HCT116 (cell line): ENCODE data around the gene LDLR. TPM values are rescaled to one million over a fixed set of nuclear protein-coding genes. Genes with fewer than 3 reads are reported as not detected.
A peak's percentile ranks its signal among the peaks of the same experiment; 100 is the strongest.

Experiments used
- ATAC-seq: fragments of 200-7000 bp; cut with Tn5 transposase; 2 replicates; pipeline ENCODE4 v1.9.1; 2020; ENCODE audit warnings: mild to moderate bottlenecking, moderate library complexity
- BruUV-seq: library from RNA; stranded (reverse); fragments of 400-500 nt; replicated peaks from 2 replicates; lab custom pipeline; 2021; lab: Mats Ljungman, UMichigan
- CTCF ChIA-PET: fragments of 300-600 bp; sonication (Branson Sonifier 250); formaldehyde crosslinking; loops from one replicate; lab custom pipeline; 2021; ENCODE audit warnings: antibody characterized with exemption; lab: Charles Lee
- POLR2A ChIA-PET: fragments of 300-600, 350-600 bp; sonication (Branson Sonifier 250); formaldehyde crosslinking; loops from one replicate; lab custom pipeline; 2021; ENCODE audit warnings: antibody characterized with exemption; lab: Charles Lee
- RAD21 ChIA-PET, 2 experiments: fragments of 300-600 bp; sonication (Branson Sonifier 250); formaldehyde crosslinking; loops; one replicate each; lab custom pipeline; 2023; ENCODE audit warnings: low total read pairs in 2 of 2; ENCODE audit not compliant: uncharacterized antibody in 2 of 2, unreplicated experiment in 2 of 2, low non-redundant PET in 1 of 2; lab: Charles Lee
- DNase-seq: peaks from one replicate; pipeline ENCODE4 v3.0.0-alpha.2; 2010; ENCODE audit warnings: low read depth, low spot score
- H2AFZ ChIP-seq: fragments of 200-600 bp; shearing (Covaris generic), sonication (generic); 2 replicates; pipeline ENCODE4 v1.6.1; 2017; ENCODE audit warnings: low read depth, mixed run types, mixed read lengths, antibody characterized with exemption, low read length; ENCODE audit not compliant: poor library complexity, severe bottlenecking
- H3K27ac ChIP-seq: 2 replicates; pipeline ENCODE4 v1.5.1; 2012; ENCODE audit warnings: low read depth, low read length
- H3K27me3 ChIP-seq: fragments of 200-600 bp; sonication (generic); 2 replicates; pipeline ENCODE4 v1.6.1; 2016; ENCODE audit warnings: mixed run types, low read length, mixed read lengths; ENCODE audit not compliant: insufficient read depth
- H3K36me3 ChIP-seq, 2 experiments: fragments of 200-500 bp in 1 of 2; fragments of 200-600 bp in 1 of 2; sonication (Bioruptor generic) in 1 of 2; sonication (generic) in 1 of 2; 2 replicates each; pipeline versions ENCODE4 v1.5.1 to v1.6.1; 2014 to 2016; ENCODE audit warnings: low read length in 2 of 2, inconsistent platforms in 1 of 2, mixed read lengths in 1 of 2, mixed run types in 1 of 2; ENCODE audit not compliant: insufficient read depth in 2 of 2, control insufficient read depth in 1 of 2
- H3K4me1 ChIP-seq, 2 experiments: fragments of 200-600 bp in 1 of 2; sonication (generic) in 1 of 2; 2 replicates each; pipeline versions ENCODE4 v1.5.1 to v1.6.1; 2012 to 2017; ENCODE audit warnings: low read length in 2 of 2, inconsistent platforms in 1 of 2, mild to moderate bottlenecking in 1 of 2, mixed read lengths in 1 of 2, mixed run types in 1 of 2, moderate library complexity in 1 of 2; ENCODE audit not compliant: insufficient read depth in 2 of 2, control insufficient read depth in 1 of 2
- H3K4me2 ChIP-seq: fragments of 200-600 bp; sonication (generic); 2 replicates; pipeline ENCODE4 v1.6.1; 2017; ENCODE audit warnings: mixed run types, low read length, mixed read lengths
- H3K4me3 ChIP-seq, 2 experiments: fragments of 200-600 bp in 1 of 2; sonication (generic) in 1 of 2; replicated peaks in 1 of 2; 2 replicates each; pipeline ENCODE4 v1.5.1; 2011 to 2016; ENCODE audit warnings: low read length in 2 of 2, control low read depth in 1 of 2, low read depth in 1 of 2, mild to moderate bottlenecking in 1 of 2, mixed read lengths in 1 of 2, mixed run types in 1 of 2
- H3K79me2 ChIP-seq: fragments of 200-600 bp; sonication (generic); 2 replicates; pipeline ENCODE4 v1.6.1; 2017; ENCODE audit warnings: mild to moderate bottlenecking, mixed run types, low read length, moderate library complexity, mixed read lengths; ENCODE audit not compliant: insufficient read depth
- H3K9ac ChIP-seq: fragments of 200-600 bp; sonication (generic); 2 replicates; pipeline ENCODE4 v1.6.1; 2016; ENCODE audit warnings: low read length, mixed read lengths
- H3K9me2 ChIP-seq: fragments of 200-600 bp; sonication (generic), shearing (Covaris generic); 2 replicates; pipeline ENCODE4 v1.6.1; 2017; ENCODE audit warnings: mixed run types, mild to moderate bottlenecking, moderate library complexity; ENCODE audit not compliant: insufficient read depth
- H3K9me3 ChIP-seq, 2 experiments: fragments of 200-500 bp in 1 of 2; fragments of 200-600 bp in 1 of 2; sonication (Bioruptor generic) in 1 of 2; sonication (generic) in 1 of 2; 2 replicates each; pipeline ENCODE4 v1.6.1; 2014 to 2017; ENCODE audit warnings: low read length in 2 of 2, mixed read lengths in 2 of 2, inconsistent platforms in 1 of 2, low read depth in 1 of 2, mild to moderate bottlenecking in 1 of 2, mixed run types in 1 of 2, moderate library complexity in 1 of 2; ENCODE audit not compliant: control insufficient read depth in 1 of 2, insufficient read depth in 1 of 2
- H4K20me1 ChIP-seq: fragments of 200-600 bp; sonication (generic), shearing (Covaris generic); 2 replicates; pipeline ENCODE4 v1.6.1; 2017; ENCODE audit warnings: mixed run types, mild to moderate bottlenecking, moderate library complexity; ENCODE audit not compliant: insufficient read depth
- ATF3 ChIP-seq: IDR thresholded peaks from 2 replicates; pipeline ENCODE4 v1.6.1; 2012
- CBX3 ChIP-seq: IDR thresholded peaks from 2 replicates; pipeline ENCODE4 v1.6.1; 2012; ENCODE audit warnings: low read depth
- EGR1 ChIP-seq: IDR thresholded peaks from 2 replicates; pipeline ENCODE4 v1.6.1; 2012; ENCODE audit warnings: low read depth
- ELF1 ChIP-seq: IDR thresholded peaks from 2 replicates; pipeline ENCODE4 v1.6.1; 2012; ENCODE audit warnings: low read depth, borderline replicate concordance
- EZH2 ChIP-seq: fragments of 200-600 bp; sonication (generic); IDR thresholded peaks from 2 replicates; pipeline ENCODE4 v1.6.1; 2017; ENCODE audit warnings: antibody characterized with exemption, mixed run types
- EZH2phosphoT487 ChIP-seq: fragments of 200-600 bp; IDR thresholded peaks from 2 replicates; pipeline ENCODE4 v1.6.1; 2018; ENCODE audit warnings: antibody characterized with exemption, borderline replicate concordance
- JUND ChIP-seq: IDR thresholded peaks from 2 replicates; pipeline ENCODE4 v1.6.1; 2012
- MAX ChIP-seq: IDR thresholded peaks from 2 replicates; pipeline ENCODE4 v1.6.1; 2012
- POLR2A ChIP-seq: IDR thresholded peaks from 2 replicates; pipeline ENCODE4 v1.7.0; 2011; ENCODE audit warnings: borderline replicate concordance; ENCODE audit not compliant: insufficient read depth, insufficient read length; ENCODE audit errors: extremely low read depth
- RAD21 ChIP-seq: IDR thresholded peaks from 2 replicates; pipeline ENCODE4 v1.6.1; 2012; ENCODE audit warnings: low read depth, mild to moderate bottlenecking
- SIN3A ChIP-seq: IDR thresholded peaks from 2 replicates; pipeline ENCODE4 v1.6.1; 2012; ENCODE audit warnings: low read depth
- TCF7L2 ChIP-seq: IDR thresholded peaks from 2 replicates; pipeline ENCODE4 v1.7.0; 2011; ENCODE audit warnings: borderline replicate concordance, inconsistent platforms; ENCODE audit not compliant: insufficient read depth, insufficient read length; ENCODE audit errors: extremely low read depth
- YY1 ChIP-seq: IDR thresholded peaks from 2 replicates; pipeline ENCODE4 v1.6.1; 2011; ENCODE audit warnings: low read length, low read depth, moderate library complexity, mild to moderate bottlenecking; ENCODE audit not compliant: insufficient replicate concordance; ENCODE audit errors: extremely low read depth
- ZFX ChIP-seq: fragments of 450-650 bp; IDR thresholded peaks from 2 replicates; pipeline ENCODE4 v1.6.1; 2017
- ZNF274 ChIP-seq: fragments of 200-500 bp; sonication (Bioruptor generic); IDR thresholded peaks from 2 replicates; pipeline ENCODE4 v1.6.1; 2014; ENCODE audit warnings: mild to moderate bottlenecking, low read depth, low read length, inconsistent platforms
- intact Hi-C: fragments of 100-400 bp; cut with micrococcal nuclease; formaldehyde crosslinking; loops from 2 replicates; pipeline ENCODE4 v1.10.0; 2022
- total RNA-seq: library from RNA; stranded (reverse); gene quantifications from one replicate; pipeline ENCODE4 v1.2.1, GENCODE V29; 2021; ENCODE audit not compliant: unreplicated experiment
- TF ChIP-seq, protein P1 (sequence below): IDR thresholded peaks from 2 replicates; pipeline ENCODE4 v1.6.1; 2011; ENCODE audit warnings: mild to moderate bottlenecking, low read length, moderate library complexity; ENCODE audit not compliant: insufficient replicate concordance; ENCODE audit errors: extremely low read depth
- TF ChIP-seq, protein P2 (sequence below), 3 experiments: fragments of 200-600 bp in 1 of 3; sonication (generic) in 1 of 3; IDR thresholded peaks in 2 of 3; conservative IDR thresholded peaks in 1 of 3; 2 replicates each; pipeline ENCODE4 v1.5.1; 2012 to 2017; ENCODE audit warnings: low read depth in 2 of 3, low read length in 2 of 3, antibody characterized with exemption in 1 of 3, borderline replicate concordance in 1 of 3, control low read depth in 1 of 3, mild to moderate bottlenecking in 1 of 3, mixed read lengths in 1 of 3, mixed run types in 1 of 3, moderate library complexity in 1 of 3; ENCODE audit not compliant: insufficient read depth in 1 of 3
- TF ChIP-seq, protein P3 (sequence below): IDR thresholded peaks from 2 replicates; pipeline ENCODE4 v1.6.1; 2012; ENCODE audit warnings: low read depth

LDLR gene
- total RNA-seq, 1 experiment from 2014 or later, result 92.4 TPM

GRCh38 chr19:11140896-11141295 lies 51.6 kb downstream of the LDLR start:
- Histone ChIP-seq H3K4me2 (peak overlapping the region; percentile 5; the same call in 1 of the 2 replicates), H4K20me1 (no peaks in the 10 kb centered on the region), H3K9me2 (no peaks in the 10 kb centered on the region), H3K36me3 (0 out of 4 replicates have a peak, but pooled peaks cover under 1 to 6% of the 10 kb centered on the region in 2 experiments), H3K27me3 (no peaks in the 10 kb centered on the region), H3K9me3 (no peaks in the 10 kb centered on the region), H3K27ac (no peak overlapping the region; the same call in 1 of the 2 replicates), H3K79me2 (no peaks in the 10 kb centered on the region), H3K9ac (no peak overlapping the region), H3K4me1 (peaks cover 67 to 76% of the 10 kb centered on the region in 2 experiments), H2AFZ (no peak overlapping the region), H3K4me3 (no peak overlapping the region)
- no peak for DNase-seq
- intact Hi-C loops, result no loop called here
- TF ChIP-seq EGR1, result no peak
- no peak for TF ChIP-seq EZH2
- TF ChIP-seq, protein P1, sequence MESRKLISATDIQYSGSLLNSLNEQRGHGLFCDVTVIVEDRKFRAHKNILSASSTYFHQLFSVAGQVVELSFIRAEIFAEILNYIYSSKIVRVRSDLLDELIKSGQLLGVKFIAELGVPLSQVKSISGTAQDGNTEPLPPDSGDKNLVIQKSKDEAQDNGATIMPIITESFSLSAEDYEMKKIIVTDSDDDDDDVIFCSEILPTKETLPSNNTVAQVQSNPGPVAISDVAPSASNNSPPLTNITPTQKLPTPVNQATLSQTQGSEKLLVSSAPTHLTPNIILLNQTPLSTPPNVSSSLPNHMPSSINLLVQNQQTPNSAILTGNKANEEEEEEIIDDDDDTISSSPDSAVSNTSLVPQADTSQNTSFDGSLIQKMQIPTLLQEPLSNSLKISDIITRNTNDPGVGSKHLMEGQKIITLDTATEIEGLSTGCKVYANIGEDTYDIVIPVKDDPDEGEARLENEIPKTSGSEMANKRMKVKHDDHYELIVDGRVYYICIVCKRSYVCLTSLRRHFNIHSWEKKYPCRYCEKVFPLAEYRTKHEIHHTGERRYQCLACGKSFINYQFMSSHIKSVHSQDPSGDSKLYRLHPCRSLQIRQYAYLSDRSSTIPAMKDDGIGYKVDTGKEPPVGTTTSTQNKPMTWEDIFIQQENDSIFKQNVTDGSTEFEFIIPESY, result no peak
- no peak for TF ChIP-seq ZFX
- TF ChIP-seq JUND, result no peak
- TF ChIP-seq POLR2A, result no peak
- TF ChIP-seq, protein P2, sequence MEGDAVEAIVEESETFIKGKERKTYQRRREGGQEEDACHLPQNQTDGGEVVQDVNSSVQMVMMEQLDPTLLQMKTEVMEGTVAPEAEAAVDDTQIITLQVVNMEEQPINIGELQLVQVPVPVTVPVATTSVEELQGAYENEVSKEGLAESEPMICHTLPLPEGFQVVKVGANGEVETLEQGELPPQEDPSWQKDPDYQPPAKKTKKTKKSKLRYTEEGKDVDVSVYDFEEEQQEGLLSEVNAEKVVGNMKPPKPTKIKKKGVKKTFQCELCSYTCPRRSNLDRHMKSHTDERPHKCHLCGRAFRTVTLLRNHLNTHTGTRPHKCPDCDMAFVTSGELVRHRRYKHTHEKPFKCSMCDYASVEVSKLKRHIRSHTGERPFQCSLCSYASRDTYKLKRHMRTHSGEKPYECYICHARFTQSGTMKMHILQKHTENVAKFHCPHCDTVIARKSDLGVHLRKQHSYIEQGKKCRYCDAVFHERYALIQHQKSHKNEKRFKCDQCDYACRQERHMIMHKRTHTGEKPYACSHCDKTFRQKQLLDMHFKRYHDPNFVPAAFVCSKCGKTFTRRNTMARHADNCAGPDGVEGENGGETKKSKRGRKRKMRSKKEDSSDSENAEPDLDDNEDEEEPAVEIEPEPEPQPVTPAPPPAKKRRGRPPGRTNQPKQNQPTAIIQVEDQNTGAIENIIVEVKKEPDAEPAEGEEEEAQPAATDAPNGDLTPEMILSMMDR (IDR thresholded peaks at IDR 0.05 in 2 of 3, conservative IDR thresholded peaks at IDR 0.05 in 1 of 3; ENCODE audit: borderline replicate concordance in 1 of 3, insufficient read depth in 1 of 3, low read depth in 2 of 3, low read length in 2 of 3), result no peak
- TF ChIP-seq ZNF274, result no peak
- TF ChIP-seq EZH2phosphoT487, result no peak
- TF ChIP-seq, protein P3, sequence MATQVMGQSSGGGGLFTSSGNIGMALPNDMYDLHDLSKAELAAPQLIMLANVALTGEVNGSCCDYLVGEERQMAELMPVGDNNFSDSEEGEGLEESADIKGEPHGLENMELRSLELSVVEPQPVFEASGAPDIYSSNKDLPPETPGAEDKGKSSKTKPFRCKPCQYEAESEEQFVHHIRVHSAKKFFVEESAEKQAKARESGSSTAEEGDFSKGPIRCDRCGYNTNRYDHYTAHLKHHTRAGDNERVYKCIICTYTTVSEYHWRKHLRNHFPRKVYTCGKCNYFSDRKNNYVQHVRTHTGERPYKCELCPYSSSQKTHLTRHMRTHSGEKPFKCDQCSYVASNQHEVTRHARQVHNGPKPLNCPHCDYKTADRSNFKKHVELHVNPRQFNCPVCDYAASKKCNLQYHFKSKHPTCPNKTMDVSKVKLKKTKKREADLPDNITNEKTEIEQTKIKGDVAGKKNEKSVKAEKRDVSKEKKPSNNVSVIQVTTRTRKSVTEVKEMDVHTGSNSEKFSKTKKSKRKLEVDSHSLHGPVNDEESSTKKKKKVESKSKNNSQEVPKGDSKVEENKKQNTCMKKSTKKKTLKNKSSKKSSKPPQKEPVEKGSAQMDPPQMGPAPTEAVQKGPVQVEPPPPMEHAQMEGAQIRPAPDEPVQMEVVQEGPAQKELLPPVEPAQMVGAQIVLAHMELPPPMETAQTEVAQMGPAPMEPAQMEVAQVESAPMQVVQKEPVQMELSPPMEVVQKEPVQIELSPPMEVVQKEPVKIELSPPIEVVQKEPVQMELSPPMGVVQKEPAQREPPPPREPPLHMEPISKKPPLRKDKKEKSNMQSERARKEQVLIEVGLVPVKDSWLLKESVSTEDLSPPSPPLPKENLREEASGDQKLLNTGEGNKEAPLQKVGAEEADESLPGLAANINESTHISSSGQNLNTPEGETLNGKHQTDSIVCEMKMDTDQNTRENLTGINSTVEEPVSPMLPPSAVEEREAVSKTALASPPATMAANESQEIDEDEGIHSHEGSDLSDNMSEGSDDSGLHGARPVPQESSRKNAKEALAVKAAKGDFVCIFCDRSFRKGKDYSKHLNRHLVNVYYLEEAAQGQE, result no peak
- no peak for TF ChIP-seq TCF7L2
- TF ChIP-seq ELF1, result no peak
- no peak for TF ChIP-seq RAD21
- no peak for TF ChIP-seq MAX
- no peak for TF ChIP-seq YY1
- no peak for TF ChIP-seq CBX3
- no peak for TF ChIP-seq ATF3
- TF ChIP-seq SIN3A, result no peak
- POLR2A ChIA-PET, result interaction anchor here (1.5 kb wide), 1 partner anchor 15 kb away, joined by 6 read pairs; no protein-coding TSS in a partner anchor
- CTCF ChIA-PET, result interaction anchor here (1.5 to 2.3 kb wide), 2 partner anchors 15 to 16 kb away, joined by 5 to 7 read pairs; no protein-coding TSS in a partner anchor
- RAD21 ChIA-PET, result no interaction called here
- ATAC-seq, result no peak
- no TSS peak for BruUV-seq
